ENCODE results near the gene RPL35.

RPL35 gene

DNA sequence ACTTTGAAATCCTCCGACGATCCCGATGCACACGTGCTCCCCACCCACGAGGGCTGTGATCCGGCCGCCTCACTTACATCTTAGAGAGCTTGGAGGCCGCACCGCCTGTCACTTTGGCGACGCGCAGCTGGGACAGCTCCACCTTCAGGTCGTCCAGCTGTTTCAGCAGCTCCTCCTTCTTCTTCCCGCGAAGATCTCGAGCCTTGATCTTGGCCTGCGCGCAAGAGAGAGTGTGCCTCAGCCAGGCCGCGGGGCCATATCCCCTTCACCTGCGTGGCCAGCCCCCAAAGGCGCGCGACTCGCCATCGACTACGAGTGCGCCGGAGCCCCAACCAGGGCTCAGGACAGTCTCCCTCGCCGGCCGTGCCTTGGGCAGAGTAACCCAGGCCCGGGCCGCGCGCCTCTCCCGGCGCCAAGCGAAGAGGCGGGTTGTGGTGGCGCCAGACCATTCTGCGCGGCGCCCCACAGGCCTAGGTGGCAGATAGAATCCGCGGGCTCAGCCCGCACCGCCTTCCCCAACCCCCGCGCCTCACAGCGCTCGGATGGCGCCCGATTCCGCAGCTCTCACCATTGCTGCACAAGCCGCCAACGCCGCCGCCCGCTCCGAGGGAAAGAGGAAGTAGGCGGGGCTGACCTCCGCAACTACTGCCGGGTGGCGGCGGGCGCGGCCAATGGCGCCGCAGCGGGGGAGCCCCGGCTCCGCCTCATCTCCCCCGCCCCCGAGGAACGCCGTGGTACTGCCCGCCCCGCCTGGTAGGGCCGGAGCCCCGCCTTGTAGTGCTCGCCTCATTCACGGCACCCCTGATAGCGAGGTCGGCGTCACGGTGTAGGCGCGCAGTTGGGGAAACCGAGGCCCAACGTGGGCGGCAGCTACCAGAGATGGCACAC lies at the start of gene RPL35, which contains the start of gene ARPC5L:
TSS of gene RPL35 (minus strand) at position 616 of the 888 bp plus-strand sequence. CDS start at position 571, 45 bp downstream.
TSS of gene ARPC5L (plus strand) at position 789 of the 888 bp plus-strand sequence. CDS start 7,161 bp downstream, outside the sequence.
- DNase-seq (ENCODE audit: low spot score), result peak; percentile 99

DNA sequence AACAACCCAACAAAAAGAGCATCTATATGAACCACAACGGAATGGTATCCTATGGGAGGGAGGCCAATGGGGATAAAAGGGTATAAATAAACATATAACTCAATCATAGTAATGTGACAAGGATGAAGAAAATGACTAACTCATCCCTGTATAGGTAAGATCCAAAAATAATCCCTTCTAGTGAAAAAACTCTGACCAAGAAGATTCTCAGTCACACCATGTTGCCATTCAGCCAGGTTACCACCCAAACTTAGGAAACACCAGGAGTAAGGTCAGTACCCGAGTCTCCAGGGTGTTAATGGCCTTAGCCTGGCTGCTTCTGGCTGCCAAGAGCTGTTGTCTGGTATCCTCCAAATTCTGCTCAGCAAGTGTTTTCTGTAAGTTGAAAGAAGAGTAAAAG lies 46.3 kb upstream of the RPL35 start:
- DNase-seq (ENCODE audit: low spot score), result no peak

DNA sequence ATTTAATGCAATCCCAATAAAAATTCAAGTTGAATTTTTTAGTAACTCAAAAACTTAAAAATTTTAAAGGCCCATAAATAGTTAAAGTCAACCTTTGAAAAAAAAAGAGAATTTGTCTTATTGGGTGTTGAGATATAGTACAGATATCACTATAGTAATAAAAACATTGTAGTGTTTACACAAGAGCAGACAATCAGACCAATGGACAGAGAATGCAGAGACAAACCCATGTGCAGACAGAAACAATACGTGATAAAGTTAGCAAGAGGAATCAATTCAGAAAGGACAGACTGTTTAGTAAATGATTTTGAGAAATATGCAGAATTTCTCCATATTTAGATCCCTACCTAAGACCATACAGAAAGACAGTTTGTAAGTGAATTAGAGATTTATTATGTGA lies 45.2 kb upstream of the RPL35 start:
- no peak for DNase-seq (ENCODE audit: low spot score)

DNA sequence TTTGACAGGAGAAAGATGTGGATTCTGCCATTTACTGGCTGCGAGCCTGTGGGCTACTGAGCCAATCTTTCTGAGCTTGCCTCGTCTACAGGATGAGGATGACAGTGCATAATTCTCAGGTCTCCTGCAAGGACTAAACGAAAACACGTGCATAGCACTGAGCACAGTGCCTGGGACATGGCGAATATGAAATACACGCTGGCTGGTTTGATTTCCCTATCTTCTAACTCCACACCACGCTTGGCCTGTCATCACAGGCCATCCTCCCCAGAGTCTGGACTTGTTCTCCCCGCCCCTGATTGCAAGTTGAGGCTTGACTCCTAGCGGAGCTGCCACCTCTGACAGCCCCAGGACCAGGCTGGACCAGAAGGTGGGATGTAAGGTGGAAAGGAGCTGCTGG lies 38.1 kb upstream of the RPL35 start:
- DNase-seq (ENCODE audit: low spot score), result no peak

DNA sequence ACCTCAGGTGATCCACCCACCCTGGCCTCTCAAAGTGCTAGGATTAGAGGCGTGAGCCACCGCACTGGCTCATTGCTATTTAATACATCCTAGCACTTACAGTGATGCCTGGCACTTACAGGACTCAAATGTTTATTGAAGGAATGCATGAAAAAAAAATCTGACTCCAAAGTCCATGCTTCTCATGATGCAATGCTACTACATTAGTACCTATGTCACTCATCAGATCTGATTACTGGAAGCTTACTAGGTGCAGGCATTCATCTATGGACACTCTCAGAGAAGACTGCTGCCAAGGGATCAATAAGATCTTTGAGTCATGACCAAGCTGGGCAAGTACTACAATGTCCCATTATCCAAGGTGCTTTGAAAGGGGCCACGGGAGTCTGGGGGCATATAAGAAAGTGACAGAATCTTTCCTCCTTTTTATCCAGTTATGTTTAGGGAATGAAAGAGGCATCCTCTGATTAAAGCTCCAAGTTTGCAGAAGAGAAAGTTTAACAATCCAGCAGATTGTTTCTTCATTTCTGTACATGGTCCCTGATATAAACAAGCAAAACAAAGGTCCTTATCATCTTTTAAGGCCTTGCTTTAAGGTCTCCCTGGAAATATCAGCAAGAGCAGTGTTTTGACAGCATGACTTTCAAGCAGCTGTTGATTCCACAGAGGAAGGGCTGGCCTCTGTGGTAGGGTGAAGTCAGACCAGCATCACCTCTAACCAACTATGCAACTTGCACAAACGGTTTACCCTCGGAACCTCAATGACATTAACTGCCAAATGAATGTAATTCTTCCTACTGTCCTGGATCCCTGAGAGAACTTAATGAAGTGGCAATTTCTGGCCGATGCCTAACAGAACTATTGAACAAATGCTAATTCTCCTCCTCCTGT lies 36.1 kb upstream of the RPL35 start:
- no peak for DNase-seq (ENCODE audit: low spot score)

DNA sequence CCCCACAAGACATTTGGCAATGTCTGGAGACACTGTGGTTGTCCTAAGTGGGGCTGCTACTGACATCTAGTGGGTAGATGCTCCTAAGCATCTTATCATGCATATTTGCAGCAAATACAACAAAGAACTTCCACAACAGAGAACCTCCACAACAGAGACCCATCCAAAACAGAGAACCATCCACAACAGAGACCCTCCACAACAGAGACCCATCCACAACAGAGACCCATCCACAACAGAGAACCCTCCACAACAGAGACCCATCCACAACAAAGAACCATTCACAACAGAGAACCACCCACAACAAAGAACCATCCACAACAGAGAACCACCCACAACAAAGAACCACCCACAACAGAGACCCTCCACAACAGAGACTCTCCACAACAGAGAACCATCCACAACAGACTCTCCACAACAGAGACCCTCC lies 33.0 kb upstream of the RPL35 start:
- DNase-seq (ENCODE audit: low spot score), result peak; percentile 36

DNA sequence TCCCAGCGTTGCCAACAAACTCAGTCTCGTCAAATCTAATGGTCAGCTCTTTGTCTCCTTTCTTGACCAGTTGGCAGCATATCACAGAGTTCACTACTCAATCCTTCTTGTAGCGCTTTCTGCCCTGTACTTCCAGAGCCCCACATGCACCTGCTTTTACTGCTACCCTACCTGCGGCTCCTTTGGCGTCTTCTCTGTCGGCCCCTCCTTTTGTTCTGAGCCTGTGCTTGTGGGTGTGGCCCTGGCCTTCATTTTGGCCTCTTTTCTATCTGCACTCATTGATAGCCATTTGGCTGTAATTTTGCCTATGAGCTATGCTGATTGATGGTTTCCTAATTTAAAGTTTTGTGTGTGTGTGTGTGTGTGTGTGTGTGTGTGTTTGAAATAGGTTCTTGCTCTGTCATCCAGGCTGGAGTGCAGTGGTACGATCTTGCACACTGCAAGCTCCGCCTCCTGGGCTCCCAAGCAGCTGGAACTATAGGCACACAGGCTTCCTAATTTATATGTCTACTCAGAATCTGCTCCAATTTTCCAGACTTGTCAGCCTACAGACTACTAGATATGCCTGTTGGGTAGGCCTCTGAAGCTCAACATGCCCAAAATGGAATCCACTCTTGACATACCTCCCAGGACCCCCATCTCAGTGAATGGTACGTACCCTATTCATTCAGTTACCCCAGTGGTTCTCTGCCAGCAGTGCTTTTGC lies 32.4 kb upstream of the RPL35 start:
- DNase-seq (ENCODE audit: low spot score), result no peak

DNA sequence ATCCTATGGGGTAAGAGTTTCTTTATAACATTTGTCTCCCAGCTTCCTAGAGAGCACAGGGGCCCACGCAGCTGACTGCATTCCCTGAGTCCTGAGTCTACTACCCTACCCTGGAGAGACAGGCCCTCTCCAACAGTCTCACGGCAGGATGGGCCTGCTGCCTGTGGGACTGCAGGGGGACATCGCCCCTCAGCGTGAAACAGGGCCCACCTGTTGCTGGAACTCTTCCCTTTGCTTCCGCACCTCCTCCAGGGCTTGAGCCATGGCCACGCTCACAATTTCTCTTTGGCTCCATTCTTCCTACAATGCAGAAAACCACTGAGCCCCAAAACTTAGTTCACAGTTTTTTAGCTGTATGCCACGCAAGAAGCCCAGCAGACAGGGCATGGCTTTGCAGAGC lies 28.4 kb upstream of the RPL35 start:
- no peak for DNase-seq (ENCODE audit: low spot score)

DNA sequence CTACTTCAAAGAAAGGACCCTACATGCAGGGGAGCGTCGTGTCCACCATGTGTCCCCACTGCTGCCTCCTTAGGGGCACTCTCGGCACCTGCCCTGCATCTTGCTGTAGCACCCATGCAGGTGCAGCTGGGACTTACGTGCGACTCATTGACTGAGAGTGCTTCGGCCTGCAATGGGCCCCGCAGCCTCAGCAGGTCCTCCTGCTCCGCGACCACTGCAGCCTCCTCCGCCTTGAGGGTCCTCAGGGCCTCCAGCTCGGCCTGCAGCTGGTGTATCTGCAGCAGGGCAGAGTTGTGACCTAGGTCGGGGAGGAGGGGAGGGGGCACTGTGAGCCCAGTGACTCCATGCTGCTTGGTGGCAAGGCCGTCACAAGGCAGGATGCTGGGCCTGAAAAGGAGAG lies 27.2 kb upstream of the RPL35 start:
- DNase-seq (ENCODE audit: low spot score), result no peak

DNA sequence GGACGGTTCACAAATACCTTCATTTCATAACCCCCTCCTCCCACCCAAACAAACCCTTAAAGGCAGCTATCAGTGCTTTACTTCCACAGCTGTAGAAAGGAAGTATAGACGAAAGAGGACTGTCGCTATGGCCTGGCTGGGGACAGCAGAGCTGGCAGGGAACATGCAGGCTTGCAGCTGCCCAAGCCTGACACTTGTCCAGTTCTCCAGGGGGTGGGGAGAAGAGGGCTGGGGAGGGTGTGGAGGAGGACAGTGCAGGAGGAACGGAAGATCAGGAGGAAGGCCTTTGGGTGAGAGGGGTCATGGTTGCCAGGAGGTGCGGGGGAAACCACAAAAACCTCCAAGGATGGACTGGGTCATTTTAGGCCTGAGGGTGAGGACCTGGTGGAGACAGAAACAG lies 26.1 kb upstream of the RPL35 start:
- DNase-seq (ENCODE audit: low spot score), result no peak

DNA sequence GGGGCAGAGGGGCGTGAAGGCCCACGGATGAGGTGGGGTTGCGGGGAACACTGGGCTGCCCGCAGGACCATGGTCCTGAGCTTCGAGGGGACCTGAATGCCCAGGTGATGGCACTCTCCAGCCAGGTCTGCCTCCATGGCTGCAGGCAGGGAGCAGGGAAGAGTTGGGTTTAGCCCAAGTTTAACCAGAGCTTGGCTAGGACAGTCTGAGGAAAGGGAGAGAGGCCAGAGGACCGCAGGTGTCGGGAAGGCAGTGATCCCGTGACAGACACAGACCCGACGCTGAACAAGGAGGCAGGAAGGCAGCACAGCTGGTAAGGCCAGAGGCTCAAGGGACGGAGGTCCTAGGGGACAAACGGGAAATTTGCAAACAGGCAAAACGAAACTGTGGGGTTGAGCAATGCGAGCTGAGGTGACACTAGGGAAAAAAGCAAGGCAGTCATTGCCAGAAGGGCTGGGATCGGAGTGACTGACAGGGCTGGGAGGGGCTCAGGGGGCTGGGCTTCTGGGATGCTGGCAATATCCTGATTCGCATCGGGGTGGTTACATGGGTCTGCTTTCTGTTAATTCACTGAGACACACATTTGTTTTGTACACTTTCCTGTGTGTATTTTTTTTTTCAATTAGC lies 25.2 kb upstream of the RPL35 start:
- no peak for DNase-seq (ENCODE audit: low spot score)

DNA sequence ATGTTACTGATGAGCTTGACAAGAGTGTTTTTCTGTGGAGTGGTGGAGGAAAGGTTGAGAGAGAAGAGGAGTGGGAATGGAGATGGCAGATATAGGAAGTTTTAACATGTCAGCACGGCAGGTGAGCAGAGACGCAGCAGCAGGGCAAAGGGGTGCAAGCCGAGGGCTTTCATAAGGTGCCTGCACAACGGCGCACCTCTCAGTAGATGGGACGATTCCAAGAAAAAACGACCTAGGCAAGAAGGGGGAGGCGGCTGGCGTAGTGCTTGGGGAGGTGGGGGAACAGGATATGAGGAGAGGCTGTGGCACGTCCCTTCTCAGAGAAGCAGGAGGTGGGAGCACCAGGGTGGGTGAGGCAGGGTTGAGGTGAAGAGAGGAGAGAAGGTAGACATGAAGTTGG lies 24.7 kb upstream of the RPL35 start:
- DNase-seq (ENCODE audit: low spot score), result no peak

DNA sequence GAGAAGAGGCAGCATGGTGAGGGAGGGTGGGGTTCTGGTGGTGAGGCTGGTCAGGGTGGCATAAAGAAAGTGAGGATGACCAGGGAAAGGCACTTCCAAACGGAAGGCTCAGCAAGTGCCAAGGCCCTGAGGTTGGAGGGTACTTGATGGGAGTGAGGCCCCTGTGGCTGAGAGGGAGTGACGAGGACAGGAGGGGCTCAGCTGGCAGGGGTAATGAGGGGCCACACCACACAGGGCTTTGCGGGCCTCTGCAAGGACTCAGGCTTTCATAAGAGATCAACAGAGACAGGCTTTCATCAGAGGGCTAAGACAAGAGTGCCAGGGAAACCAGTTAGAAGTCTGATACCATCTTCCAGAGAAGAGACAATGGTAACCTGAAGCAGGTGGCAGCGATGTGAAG lies 23.8 kb upstream of the RPL35 start:
- no peak for DNase-seq (ENCODE audit: low spot score)

DNA sequence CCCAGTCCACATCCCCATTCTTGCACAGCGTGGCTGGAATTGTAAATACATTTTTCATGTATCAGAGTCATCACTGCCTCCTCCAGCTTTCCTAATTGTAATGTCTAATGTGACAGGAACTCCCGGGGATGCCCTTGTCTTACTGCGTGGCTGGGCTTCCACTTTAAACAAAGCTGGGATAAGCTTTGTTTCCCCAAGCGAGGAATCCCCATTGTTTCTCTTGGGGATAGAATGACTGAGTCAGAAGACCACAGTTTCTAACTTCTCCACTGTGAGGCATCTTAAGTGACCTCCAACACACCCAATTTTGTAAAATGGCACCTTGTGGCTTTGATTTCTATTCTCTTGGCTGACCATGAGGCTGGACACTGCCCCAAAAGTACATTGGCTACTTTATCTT lies 22.6 kb upstream of the RPL35 start:
- no peak for DNase-seq (ENCODE audit: low spot score)

DNA sequence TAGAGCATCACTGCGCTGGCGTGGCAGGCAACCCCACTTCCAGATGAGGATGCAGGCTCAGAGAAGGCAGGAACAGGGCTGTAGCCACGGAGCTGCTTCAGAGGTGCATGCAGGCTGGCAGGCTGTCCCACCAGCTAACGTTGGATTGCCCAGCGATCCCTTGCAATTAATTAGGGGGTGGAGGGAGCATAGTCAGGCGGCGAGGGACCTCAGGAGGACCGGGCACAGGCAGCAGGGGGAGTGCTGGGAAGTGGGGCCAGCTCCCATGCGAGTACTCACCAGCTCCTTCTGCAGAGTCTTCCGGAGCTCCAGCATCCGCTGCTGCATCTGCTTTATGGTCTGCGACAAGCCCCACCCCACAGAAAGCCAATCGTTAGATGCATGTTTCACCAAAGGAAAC lies 20.5 kb upstream of the RPL35 start:
- peak; percentile 48 for DNase-seq (ENCODE audit: low spot score)

DNA sequence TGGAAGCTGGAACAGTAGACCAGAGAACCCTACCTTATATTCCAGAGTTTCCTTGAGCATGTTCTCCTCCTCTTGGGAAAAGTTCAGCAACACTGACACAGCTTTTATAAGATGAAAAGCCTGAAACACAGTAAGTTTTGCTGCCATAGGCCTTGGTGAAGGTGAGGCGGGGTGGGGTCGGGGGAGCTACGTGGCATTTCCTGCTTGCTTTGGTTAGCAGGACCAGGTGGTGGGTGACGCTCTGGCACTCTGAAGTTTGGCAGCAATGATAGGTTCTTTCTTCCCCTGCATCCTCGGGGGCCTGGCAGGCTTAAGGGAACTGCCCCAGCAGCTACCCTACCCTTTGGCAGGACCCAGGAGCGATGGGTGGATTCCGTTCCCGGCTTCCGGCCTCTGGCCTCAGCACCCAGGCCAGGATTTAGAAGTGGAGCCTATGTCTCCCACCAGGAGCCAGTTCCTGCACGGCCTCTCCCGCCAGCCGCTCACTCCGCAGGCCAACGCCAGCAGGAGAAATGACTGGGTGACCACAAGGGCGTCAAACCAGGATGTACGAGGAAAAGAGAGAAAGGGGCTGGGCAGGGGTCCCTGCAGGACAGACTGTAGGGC lies 19.5 kb upstream of the RPL35 start:
- no peak for DNase-seq (ENCODE audit: low spot score)

DNA sequence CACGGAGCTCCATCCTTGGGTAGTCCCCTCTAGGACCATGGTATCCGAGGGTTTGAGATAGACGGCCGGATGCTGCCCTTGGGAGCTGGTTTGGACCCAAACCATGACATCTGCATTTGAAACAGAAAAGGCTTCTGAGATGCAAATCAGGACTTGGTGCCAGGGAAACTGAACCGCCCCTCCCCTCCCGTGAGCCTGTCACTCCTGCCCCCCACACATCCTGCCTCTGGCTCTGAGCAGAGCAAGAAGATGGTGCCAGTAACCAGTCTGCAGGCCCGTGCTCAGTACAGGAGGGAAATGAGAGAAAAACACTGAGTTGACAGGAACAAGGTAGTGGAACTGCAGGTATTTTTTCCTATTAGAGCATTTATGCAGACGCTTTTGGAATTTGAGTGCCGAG lies 18.7 kb upstream of the RPL35 start:
- peak; percentile 76 for DNase-seq (ENCODE audit: low spot score)

DNA sequence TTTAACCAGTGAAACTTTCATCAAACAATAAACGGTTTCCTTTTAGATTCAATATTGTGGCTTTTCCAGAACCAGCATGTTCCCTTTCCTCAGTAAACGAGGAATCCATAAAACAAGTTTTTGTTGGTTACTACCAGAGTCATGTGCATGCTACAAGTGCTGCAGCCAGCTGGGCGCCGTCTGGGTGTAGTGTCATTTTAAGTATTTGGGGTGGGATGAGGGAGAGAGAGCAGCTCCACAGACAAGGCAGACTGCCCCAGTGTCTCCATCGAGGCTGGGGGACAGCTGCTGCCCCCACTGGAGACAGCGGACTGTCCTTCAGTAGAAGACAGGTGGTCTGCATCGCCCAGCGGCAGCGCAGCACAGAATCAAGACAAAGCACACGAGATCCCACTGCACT lies 17.5 kb upstream of the RPL35 start:
- DNase-seq (ENCODE audit: low spot score), result no peak

DNA sequence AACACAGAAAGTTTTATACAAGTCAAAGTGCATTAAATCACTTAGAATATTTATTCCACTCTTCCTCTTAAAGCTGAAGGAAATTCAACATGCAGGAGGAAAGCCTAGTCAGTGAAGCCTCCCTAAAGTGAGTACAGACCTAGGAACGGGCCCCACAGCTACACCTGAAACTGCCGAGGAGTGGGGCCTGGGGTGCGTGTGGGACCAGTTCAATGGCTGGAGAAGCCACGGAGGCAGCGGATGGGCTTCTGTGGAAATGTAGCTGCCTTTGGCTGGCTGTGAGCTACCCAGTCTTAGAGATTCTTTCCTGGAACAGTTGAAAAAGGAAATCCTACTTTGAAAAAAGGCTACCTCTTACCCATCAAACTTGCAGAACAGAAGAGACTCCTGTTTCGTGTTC lies 16.8 kb upstream of the RPL35 start:
- no peak for DNase-seq (ENCODE audit: low spot score)

DNA sequence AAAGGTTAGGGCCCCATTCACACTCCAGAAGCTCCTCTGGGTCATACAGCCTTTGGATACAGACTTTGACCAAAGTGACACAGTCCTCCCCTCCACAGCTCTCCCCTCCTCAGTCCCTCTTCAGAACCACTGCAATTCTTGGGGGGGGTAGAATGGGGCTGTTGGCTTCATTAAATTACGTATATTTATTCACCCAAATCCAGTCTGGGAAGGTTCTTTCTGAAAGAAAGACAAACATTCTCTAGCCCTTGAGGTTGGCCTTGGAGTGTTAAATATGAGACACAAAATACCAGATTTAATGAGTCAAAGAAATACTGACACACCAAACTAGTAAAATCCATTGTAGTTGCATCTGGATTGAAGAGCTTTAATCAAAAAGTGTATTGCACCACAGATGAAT lies 16.3 kb upstream of the RPL35 start:
- DNase-seq (ENCODE audit: low spot score), result no peak

DNA sequence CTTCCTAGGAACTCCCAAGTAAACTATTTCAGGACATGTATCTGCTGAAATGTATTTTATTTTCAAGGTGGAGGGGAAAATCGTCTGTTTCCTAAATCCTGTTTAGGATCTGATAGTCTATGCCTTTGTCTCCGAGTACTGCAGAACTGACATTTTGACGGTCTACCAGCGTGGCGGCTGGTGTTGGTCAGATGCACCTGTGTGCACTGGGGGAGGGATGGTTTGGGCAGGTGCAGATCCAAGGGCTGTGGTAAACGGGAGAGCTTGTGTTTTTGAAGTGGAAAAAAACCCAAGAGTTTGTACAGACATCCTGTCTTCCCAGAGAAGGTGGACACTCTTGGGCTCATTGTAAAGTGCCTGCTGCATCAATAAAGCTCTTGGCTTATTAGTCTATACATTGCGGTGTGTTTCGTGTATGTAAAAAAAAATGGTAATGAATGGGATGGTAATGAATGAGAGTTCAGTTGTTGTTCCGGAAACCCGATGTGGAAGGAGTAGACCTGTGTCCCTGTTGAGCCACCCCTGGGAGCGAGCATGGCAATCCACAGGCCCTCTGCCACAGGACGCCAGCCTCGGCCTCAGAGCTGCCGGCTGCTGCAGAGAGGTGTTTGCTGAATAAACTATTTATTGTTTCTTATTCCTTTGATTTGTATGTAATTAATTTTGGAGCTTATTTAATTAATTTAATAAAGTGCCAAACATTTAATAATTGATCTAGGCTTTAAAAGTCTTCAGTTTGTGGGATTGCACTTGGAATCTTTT lies 15.4 kb upstream of the RPL35 start:
- no peak for DNase-seq (ENCODE audit: low spot score)

Measured in iPS-NIHi11 (cell line).